ENCODE measurements around the gene CORO1C. TPM values are rescaled to one million over a fixed set of nuclear protein-coding genes. Genes with fewer than 3 reads are reported as not detected.

Gene CORO1C
- total RNA-seq, 1 experiment from 2014 or later: 195 TPM

DNA sequence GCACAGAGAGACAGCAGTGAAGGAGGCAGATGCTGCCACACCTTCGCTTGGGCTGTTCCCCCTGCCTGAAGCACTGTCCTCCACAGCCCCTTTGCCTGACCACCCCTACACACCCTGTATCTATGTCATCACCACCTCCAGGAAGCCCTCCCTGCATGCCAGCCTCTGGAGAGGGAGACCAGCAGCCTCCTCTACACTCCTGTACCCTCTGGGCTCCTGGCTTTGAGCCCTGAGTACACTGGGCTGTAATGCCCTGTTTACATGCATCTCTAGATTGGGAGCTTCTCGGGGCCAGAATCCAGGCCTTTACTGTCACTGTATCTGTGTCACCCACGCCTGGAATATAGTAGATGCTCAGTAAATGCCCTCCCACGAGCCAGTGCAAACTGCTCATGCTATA, 127.6 kb downstream of the CORO1C start:
- peaks cover 6% of the 10 kb centered on the region for H3K27me3 Mint-ChIP-seq (ENCODE audit: insufficient read depth, unreplicated experiment)
- no peaks in the 10 kb centered on the region for H3K4me1 Mint-ChIP-seq (ENCODE audit: low read depth, unreplicated experiment)
- Histone ChIP-seq H3K9me3 (no peaks in the 10 kb centered on the region), H3K36me3 (ENCODE audit: control insufficient read depth, insufficient read depth, low read length) (no peaks in the 10 kb centered on the region), H3K4me3 (ENCODE audit: low read depth, low read length) (no peak overlapping the region), H3K4me1 (no peaks in the 10 kb centered on the region), H3K27me3 (replicated peaks; ENCODE audit: control insufficient read depth, insufficient read depth, low read length) (no peaks in the 10 kb centered on the region)
- intact Hi-C loops (cut with micrococcal nuclease; ENCODE audit: unreplicated experiment): no loop called here
- H3K4me3 Mint-ChIP-seq (ENCODE audit: unreplicated experiment): no peak overlapping the region
- TF ChIP-seq, protein P1, sequence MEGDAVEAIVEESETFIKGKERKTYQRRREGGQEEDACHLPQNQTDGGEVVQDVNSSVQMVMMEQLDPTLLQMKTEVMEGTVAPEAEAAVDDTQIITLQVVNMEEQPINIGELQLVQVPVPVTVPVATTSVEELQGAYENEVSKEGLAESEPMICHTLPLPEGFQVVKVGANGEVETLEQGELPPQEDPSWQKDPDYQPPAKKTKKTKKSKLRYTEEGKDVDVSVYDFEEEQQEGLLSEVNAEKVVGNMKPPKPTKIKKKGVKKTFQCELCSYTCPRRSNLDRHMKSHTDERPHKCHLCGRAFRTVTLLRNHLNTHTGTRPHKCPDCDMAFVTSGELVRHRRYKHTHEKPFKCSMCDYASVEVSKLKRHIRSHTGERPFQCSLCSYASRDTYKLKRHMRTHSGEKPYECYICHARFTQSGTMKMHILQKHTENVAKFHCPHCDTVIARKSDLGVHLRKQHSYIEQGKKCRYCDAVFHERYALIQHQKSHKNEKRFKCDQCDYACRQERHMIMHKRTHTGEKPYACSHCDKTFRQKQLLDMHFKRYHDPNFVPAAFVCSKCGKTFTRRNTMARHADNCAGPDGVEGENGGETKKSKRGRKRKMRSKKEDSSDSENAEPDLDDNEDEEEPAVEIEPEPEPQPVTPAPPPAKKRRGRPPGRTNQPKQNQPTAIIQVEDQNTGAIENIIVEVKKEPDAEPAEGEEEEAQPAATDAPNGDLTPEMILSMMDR (IDR thresholded peaks at IDR 0.05; ENCODE audit: insufficient read depth in 1 of 2, low read depth in 1 of 2, low read length in 1 of 2, severe bottlenecking in 1 of 2, unreplicated experiment in 1 of 2): no peak
- no TSS peak for BruUV-seq (replicated peaks)
- DNase-seq: no peak
- H3K27ac Mint-ChIP-seq (ENCODE audit: unreplicated experiment): no peak overlapping the region
- no peaks in the 10 kb centered on the region for H3K36me3 Mint-ChIP-seq (ENCODE audit: insufficient read depth, unreplicated experiment)
- ChIA-PET POLR2A (no interaction called here), CTCF (no interaction called here)
- no peaks in the 10 kb centered on the region for H3K9me3 Mint-ChIP-seq (ENCODE audit: unreplicated experiment)

DNA sequence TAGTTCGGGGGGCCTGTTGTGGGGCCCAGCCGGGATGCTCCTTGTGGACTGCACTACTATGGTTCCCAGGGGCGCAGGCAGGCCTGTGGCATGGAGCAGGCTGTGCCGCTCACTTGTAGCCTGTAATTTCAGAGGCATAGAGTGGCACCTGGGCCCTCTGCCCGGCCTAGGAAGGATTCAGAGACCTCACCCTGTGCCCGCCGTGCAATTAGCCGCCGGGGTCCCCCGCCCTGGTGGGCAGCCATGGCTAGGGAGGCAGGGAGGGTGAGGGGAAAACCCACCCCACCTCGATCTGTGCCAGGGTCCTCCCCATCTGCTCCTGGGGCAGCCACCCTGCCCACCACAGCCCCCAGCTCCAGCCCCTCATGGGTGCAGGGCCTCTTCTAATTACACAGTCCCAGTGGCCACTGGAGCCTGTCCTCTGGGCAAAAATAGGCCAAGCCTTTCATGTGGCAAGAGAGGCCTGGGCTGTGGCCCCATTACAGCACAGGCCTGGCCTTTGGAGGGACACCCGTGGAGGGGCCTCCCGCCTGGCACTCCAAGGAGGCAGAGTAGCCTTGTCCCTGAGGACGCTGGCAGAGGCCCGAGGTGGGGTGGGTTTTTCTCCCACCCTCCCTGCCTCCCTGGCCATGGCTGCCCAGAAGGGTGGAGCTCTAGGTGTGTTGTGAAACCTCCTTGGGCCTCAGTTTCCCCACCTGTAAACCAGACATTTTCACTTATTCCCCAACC, 128.2 kb downstream of the CORO1C start:
- peaks cover 6% of the 10 kb centered on the region for H3K27me3 Mint-ChIP-seq (ENCODE audit: insufficient read depth, unreplicated experiment)
- Histone ChIP-seq H3K9me3 (no peaks in the 10 kb centered on the region), H3K36me3 (ENCODE audit: control insufficient read depth, insufficient read depth, low read length) (no peaks in the 10 kb centered on the region), H3K4me3 (ENCODE audit: low read depth, low read length) (no peak overlapping the region), H3K27me3 (replicated peaks; ENCODE audit: control insufficient read depth, insufficient read depth, low read length) (no peaks in the 10 kb centered on the region), H3K4me1 (no peaks in the 10 kb centered on the region)
- no peak overlapping the region for H3K4me3 Mint-ChIP-seq (ENCODE audit: unreplicated experiment)
- no peaks in the 10 kb centered on the region for H3K36me3 Mint-ChIP-seq (ENCODE audit: insufficient read depth, unreplicated experiment)
- no peak overlapping the region for H3K27ac Mint-ChIP-seq (ENCODE audit: unreplicated experiment)
- POLR2A ChIA-PET: no interaction called here
- CTCF ChIA-PET: interaction anchor here (0.5 kb wide), 1 partner anchor 350 kb away, joined by 7 read pairs; no protein-coding TSS in a partner anchor
- intact Hi-C loops (cut with micrococcal nuclease; ENCODE audit: unreplicated experiment): no loop called here
- TF ChIP-seq, protein P1 (IDR thresholded peaks at IDR 0.05; ENCODE audit: insufficient read depth in 1 of 2, low read depth in 1 of 2, low read length in 1 of 2, severe bottlenecking in 1 of 2, unreplicated experiment in 1 of 2): no peak
- H3K4me1 Mint-ChIP-seq (ENCODE audit: low read depth, unreplicated experiment): no peaks in the 10 kb centered on the region
- no peaks in the 10 kb centered on the region for H3K9me3 Mint-ChIP-seq (ENCODE audit: unreplicated experiment)
- DNase-seq: no peak
- no TSS peak for BruUV-seq (replicated peaks)

DNA sequence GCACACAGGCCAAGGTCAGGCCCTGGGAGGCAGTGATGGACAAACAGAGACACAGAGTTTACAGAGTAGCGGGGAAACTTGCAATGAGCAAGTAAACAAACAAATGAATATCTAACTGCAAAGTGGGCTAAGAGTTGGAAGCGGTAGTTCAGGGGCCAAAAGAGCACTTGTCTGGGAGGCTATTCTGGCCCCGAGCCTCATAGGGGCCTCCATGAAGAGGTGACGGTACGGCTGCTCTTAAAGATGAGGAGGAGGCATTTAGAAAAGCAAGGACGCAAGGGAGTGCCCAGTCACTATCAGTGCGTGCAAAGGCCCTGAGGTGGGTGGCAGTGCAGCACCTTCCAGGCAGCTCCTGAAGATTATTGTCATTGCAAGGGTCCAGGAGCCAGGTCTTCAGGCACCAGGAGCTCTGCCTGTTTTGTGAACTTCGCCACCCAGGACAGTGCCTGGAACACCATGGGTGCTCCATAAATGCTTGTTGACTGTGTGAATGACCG, 129.1 kb downstream of the CORO1C start:
- H3K9me3 ChIP-seq: no peaks in the 10 kb centered on the region
- H3K4me3 ChIP-seq (ENCODE audit: low read depth, low read length): no peak overlapping the region
- Mint-ChIP-seq H3K27ac (ENCODE audit: unreplicated experiment) (no peak overlapping the region), H3K9me3 (ENCODE audit: unreplicated experiment) (no peaks in the 10 kb centered on the region), H3K4me3 (ENCODE audit: unreplicated experiment) (no peak overlapping the region), H3K36me3 (ENCODE audit: insufficient read depth, unreplicated experiment) (no peaks in the 10 kb centered on the region), H3K27me3 (ENCODE audit: insufficient read depth, unreplicated experiment) (peaks cover 6% of the 10 kb centered on the region), H3K4me1 (ENCODE audit: low read depth, unreplicated experiment) (no peaks in the 10 kb centered on the region)
- BruUV-seq (replicated peaks): no TSS peak
- no peak for DNase-seq
- no peaks in the 10 kb centered on the region for H3K36me3 ChIP-seq (ENCODE audit: control insufficient read depth, insufficient read depth, low read length)
- intact Hi-C loops (cut with micrococcal nuclease; ENCODE audit: unreplicated experiment): no loop called here
- no peaks in the 10 kb centered on the region for H3K4me1 ChIP-seq
- ChIA-PET CTCF (no interaction called here), POLR2A (no interaction called here)
- H3K27me3 ChIP-seq (replicated peaks; ENCODE audit: control insufficient read depth, insufficient read depth, low read length): no peaks in the 10 kb centered on the region
- TF ChIP-seq, protein P1 (IDR thresholded peaks at IDR 0.05; ENCODE audit: insufficient read depth in 1 of 2, low read depth in 1 of 2, low read length in 1 of 2, severe bottlenecking in 1 of 2, unreplicated experiment in 1 of 2): no peak

Measured in Caco-2 (cell line).